ENCODE measurements around the gene KAZN.

KAZN gene

DNA sequence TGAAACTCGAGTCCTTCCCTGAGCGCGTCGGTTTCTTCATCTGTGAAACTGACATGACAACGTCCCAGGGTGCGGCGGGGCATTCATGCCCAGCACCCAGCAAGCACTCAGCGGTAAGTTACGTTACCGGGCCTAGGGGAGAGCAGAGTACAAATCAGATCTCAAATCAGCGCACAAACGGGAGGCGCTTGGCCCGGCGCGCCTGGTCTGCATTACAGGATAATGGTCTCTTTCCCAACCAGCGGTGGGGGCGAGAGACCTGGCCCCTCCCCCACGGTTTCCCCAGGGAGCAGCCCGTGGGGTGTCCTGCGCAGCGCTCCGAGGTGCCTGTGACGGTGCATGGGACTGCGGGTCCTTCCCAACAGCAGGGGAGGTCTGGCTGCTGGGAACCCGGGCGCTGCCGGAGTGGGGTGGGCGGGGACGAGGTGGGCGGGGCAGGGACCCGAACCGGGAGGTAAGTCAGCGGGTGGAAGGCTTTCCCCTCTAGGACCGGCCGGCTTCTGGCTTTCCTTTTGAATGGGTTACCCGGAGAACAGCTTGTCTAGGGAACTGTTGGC is 556.1 kb downstream of the KAZN start:
- no peak for DNase-seq

DNA sequence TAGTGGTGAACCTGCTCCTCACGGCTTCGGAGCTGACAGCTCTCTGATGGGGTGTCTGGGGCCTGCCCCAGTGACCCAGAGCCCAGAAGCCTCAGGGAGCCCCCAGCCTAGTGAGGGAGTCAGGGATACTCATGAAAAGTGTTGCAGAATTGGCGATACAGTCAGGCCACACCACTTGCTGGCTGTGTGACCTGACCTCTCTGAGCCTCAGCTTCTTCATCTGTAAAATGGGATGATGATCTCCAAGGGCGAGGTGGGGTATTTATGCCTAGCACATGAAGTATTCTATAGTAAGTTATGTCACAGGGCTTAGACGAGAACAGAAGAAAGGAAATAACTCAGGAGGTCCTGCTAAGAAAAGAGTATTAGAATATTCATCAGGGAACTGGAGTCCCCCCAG is 556.7 kb downstream of the KAZN start:
- DNase-seq: no peak

DNA sequence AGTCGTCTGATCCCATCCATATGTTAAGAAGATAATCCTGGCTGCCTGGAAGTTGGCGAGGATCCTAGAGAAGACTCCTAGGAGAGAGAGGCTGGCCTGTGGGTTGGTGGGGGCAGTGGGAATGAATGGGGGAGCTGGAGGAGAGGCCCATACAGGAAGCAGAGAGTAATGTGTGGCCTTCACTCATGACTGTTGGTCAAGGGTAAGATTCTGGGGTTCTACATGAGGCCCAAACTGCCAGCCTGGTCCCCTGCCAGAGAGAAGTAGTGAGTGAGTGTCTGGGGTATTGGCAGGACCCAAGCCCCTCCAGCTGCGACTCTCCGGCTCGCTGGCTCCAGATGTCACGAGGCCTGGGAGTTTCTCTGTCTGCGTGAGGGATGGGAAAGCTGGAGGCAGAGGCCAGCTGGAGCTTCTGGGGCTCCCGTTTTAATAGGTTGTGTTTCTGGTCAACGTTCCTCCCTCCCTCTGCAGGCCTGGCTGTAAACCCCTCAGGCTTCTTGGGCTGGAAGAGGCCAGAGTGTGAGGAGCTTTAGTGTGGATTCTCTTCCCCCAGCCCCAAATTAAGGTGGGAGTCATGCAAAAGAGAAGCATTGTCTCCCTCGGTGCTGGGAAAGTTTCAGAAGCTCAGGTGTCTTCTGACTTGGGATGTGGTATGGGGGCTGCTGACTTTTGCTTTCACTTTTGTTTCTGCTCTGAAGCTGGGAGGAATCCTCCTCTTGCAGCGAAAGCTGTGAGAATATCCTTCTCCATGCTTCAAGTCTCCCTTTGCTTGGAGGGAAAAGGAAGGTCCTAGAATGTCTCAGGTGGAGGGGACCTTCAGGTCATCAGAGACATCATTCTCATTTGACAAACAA is 557.6 kb downstream of the KAZN start:
- no peak for DNase-seq

DNA sequence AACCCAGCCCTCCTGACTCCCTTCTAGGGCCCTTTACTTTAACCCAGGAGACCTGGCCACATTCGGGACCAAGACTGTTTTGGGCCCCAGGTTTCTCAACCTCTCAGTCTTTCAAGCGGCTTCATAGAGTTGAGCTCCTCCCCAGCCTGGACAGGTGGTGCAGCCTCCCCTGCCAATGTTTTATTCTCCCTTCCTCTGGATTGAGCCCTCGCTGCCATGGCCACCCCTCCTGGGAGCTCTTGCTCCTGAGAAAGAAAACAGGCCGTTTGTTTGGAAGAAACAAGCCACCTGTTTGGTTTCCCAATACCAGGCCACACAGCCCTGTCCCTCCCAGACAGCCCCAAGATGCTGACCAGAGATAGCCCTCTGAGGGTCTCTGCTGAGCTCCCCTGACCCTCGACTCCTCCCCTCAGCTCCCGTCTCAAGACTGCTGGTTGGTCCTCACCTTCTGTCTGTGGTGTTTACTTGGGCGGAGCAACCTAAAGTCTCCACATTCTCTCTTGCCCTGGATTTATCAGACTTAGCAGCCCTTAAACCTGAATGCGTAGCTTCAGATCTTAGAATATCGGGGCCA is 558.4 kb downstream of the KAZN start:
- no peak for DNase-seq

DNA sequence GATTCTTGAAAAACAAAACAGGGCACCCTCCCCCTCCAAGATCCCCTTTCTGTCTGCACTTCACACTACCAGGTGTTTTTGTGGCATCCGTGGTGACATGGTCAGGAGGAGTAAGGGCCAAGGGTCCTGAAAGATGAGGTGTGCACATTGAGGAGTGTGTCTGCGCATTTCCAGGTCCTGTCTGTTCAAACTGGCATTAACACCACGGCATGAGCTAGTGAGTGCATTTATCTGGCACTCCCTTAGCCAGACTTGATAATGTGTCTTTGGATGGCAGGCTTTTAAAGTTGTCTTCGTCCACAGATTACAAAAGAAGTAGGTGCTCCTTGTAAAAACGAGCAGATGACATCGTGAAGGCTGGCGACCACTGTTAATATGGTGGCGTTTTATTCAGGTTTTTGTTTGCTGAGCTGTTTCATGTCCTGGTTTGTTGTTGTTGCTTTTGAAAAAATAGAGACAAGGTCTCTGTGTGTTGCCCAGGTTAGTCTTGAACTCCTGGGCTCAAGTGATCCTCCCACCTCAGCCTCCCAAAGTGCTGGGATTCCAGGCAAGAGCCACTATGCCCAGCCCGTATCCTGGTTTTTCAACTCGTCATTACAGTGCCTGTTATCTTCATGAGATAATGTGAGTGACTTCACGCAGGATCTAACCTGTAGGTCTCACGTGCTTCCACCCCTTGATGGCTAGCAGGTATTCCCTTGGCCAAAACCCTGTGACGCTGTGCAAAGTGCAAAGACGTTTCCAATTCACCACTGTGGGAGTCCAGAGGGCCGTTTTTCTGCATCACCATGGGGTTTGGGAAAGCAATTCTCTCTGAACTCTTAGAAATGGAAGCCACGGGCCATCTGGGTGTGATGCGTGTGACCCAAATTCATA is 559.3 kb downstream of the KAZN start:
- no peak for DNase-seq

DNA sequence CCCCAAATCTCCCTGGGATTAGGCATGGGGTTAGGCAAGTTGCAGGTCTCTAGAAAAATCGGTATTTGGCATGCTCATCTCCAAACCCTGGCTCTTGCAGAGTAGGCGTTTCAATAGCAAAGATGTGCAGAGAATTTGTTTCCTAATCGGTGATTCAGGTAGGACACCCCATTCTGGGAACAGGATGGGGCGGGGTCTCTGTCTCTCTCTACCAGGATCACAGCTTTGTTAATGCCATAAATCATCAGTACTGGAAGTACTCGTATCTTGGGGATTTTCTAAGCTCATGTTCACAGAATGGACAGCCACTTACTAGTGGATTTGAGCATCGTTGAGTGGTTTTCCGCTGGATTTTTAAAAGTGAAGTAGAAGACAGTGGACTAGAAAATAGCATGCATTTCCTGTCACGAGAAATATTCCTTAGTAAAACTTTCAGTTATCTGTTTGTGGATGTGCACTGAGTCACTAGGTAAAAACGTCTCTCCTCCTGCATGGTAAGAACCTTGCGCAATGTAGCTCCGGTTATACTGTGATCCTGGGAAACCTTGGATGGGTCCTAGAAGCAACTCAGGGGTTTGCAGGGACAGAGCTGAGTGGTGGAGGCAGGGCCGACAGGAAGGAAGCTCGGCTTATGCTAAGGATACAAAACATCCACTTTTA is 560.2 kb downstream of the KAZN start:
- DNase-seq: no peak

DNA sequence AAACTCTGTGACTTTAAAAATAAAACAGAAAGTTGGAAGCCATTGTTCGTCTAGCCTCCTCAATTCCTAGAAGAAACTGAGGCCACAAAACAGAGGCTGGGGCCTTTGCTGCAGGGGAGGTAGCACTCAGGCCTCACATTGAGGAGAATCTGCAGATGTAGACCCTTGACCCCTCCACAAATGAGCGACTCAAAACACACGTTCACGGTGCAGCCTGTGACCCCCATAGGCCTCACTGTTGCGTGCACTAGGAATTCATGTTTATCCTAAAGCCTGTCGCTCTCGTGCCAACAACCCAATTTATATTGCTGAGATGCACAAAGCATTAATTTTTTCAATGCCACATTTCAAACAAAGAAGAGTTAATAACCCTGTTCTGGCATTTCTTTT is 560.7 kb downstream of the KAZN start:
- DNase-seq: no peak

DNA sequence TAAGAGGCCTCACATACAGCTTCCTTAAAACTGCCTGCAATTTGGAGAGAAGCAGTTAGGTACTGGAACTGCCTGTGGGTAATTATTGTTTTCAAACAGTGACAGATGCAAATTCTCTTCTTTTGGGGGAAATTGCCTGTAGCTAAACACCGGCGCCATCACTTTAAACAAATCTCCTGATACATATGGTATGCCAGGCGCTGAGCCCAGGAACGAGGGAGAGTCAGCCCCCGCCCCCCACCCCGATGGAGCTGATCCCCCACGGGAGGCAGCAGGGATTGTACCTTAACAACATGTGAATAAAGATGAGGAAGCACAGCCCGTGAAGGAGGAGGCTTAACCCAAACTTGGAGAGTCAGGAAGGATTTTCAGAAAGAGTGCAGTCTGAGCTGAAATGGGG is 562.1 kb downstream of the KAZN start:
- no peak for DNase-seq

DNA sequence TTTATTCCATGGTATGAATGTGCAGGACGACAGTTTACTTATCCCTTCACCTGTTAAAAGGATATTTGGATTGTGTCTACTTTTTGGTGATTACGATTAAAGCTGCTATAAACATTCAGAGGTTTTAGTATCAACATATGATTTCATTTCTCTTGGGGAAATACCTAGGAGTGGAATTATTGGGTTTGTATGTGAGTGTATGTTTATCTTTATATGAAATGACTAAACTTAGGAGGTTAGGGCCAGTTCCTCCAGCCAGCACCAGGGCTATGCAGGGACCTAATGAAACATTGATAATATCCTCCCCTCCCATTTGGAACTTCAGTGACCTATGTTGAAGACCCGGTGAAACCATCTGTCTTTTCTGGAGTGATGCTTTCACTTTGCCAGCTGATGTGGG is 568.9 kb downstream of the KAZN start:
- DNase-seq: no peak
